ENCODE measurements around the gene PHGDH.
"Not testable (repeated sequence)": the region's sequence is repeated elsewhere in the genome, so short reads cannot be mapped to it uniquely, and the experiment has no call there.

The PHGDH gene

DNA sequence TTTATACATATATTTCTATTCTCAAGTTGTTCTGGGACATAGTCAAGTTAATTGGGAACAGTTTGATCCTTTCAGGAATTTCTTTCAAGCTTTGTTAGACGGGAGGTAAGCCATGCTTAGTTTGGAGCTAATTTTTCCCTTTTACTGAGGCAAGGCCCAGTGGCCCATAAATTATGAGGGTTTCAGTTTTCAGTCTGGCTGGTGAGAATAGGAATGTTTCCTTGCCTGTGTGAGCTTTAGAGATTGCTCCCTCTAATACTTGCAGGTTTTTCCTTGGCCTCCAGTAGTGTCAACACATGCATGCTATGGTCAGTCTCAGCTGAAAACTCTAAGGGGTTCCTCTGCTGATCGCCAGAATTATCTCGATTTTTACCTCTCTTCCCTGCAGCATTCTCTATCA lies 14.1 kb upstream of the PHGDH start:
- in situ Hi-C loops (cut with MboI; ENCODE audit: low sequenced_read_pairs): no loop called here

DNA sequence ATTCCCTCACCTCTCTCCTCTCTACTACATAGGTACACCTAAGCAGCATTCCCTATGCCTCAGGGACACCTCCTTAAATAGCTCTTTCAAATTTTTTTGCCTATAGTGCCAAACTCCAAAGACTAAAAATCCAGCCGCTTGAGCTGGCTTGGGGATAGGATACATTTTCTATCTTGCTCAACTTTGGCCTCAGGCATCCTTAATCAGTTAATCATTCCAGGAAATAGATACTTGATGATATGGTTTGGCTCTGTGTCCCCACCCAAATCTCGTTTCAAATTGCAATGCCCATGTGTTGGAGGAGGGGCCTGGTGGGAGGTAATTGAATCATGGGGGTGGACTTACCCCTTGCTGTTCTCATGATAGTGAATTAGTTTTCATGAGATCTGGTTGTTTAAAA lies 11.4 kb upstream of the PHGDH start:
- in situ Hi-C loops (cut with MboI; ENCODE audit: low sequenced_read_pairs): no loop called here

DNA sequence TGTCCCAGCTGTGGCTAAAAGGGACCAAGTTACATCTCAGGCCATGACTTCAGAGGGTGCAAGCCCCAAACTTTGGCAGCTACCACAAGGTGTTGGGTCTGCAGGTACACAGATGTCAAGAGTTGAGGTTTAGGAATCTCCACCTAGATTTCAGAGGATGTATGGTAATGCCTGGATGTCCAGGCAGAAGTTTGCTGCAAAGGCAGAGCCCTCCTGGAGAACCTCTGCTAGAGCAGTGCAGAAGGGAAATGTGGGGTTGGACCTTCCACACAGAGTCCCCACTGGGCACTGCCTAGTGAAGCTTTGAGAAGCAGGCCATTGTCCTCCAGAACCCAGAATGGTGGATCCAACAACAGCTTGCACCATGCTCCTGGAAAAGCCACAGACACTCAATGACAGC lies 10.1 kb upstream of the PHGDH start:
- in situ Hi-C loops (cut with MboI; ENCODE audit: low sequenced_read_pairs): no loop called here

DNA sequence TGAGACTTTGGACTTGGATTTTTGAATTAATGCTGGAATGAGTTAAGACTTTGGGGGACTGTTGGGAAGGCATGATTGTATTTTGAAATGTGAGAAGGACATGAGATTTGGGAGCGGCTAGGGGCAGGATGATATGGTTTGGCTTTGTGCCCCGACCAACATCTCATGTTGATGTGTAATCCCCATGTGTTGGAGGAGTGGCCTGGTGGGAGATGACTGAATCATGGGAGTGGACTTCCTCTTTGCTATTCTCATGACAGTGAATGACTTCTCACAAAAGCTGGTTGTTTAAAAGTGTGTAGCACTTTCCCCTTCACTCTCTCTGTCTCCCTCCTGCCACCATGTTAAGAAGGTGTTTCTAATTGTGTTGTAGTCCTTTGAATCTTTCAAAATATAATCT lies 9.3 kb upstream of the PHGDH start:
- in situ Hi-C loops (cut with MboI; ENCODE audit: low sequenced_read_pairs): no loop called here

DNA sequence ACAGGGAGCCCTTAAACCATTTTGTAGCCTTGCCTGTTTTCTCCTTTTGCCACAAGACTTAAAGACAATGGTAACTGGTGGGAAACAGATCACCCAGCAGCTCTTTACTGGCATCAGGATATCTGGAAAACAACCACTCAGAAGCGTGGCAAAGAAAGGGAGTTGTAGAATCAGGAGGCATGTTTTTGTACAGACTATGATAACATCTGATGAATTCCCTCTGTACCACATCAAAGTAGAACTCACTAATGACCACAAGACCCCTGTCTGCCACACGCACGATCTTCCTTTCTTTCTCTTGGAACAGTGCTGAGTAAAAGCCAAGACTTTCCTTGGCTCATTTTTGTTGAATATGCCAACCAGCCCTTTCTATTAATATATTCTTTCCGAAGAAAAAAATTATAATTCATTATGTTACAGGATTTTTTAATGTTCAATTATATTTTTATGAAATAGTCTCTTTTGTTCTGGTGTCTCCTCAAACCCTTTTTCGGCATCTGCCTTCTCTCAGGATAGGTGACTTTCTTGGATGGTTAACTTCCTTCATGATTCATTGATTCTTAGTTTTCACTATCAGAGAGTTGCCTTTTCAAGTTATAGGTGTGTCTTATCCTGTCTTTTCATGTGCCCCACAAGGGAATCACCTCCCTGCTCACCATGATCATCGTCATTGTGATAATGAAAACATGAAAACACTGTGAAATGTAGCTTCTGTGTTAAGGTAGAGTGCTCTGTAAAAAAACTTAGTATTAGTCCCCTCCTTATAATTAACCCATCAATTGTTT lies 7.9 kb upstream of the PHGDH start:
- in situ Hi-C loops (cut with MboI; ENCODE audit: low sequenced_read_pairs): no loop called here

DNA sequence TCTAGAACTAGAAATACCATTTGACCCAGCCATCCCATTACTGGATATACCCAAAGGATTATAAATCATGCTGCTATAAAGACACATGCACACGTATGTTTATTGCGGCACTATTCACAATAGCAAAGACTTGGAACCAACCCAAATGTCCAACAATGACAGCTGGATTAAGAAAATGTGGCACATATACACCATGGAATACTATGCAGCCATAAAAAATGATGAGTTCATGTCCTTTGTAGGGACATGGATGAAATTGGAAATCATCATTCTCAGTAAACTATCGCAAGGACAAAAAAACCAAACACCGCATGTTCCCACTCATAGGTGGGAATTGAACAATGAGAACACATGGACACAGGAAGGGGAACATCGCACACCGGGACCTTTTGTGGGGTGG lies 5.1 kb upstream of the PHGDH start:
- in situ Hi-C loops (cut with MboI; ENCODE audit: low sequenced_read_pairs): not testable (repeated sequence)

DNA sequence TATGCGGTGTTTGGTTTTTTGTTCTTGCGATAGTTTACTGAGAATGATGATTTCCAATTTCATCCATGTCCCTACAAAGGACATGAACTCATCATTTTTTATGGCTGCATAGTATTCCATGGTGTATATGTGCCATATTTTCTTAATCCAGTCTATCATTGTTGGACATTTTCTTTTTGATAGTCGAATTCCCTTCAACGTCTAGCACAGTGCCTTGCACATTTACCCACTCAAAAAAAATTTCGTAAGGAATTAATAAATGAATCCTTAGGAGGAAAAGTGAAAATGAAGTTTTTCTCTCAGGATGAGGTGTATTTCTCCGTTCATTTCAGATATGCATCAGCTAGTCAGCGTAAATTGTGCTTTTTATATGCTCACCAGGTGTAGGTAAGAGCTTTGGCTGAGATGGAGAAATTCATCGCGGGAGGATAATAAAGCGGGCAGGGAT lies 354 bp upstream of the PHGDH start:
- in situ Hi-C loops (cut with MboI; ENCODE audit: low sequenced_read_pairs): not testable (repeated sequence)

DNA sequence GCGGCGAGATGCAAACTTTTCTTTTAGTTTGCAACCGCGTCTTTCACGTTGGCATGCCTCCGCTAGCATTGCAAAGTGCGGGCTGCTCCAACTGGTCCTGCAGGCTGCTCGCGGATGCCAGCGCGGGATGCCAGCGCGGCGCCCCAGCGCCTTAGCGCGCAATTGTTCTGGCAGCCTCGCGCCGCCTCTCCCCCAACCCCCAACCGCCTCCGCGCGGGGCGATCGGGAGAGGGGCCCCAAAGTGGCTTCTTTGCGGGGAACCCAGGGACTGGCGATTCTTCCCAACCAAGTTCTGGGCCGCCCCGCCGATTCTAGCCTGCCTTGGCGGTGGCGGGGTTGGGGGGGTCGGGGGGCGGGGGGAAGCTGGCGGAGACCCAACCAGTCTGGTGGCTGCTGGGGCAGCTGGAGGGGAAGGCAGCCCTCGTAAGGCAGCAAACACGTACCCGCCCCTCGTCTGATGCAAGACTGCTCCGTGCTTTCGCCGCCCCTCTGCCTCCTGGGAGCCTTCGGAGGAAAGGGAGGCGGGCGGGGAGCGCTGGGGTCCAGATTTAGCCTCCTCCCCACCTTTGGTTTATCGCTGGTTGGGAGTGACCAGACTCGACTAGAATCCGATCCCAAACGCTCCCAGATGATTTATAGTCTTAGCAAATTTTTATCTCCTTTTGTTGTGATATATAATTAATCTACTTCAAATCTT lies 756 bp downstream of the PHGDH start:
- in situ Hi-C loops (cut with MboI; ENCODE audit: low sequenced_read_pairs): no loop called here

DNA sequence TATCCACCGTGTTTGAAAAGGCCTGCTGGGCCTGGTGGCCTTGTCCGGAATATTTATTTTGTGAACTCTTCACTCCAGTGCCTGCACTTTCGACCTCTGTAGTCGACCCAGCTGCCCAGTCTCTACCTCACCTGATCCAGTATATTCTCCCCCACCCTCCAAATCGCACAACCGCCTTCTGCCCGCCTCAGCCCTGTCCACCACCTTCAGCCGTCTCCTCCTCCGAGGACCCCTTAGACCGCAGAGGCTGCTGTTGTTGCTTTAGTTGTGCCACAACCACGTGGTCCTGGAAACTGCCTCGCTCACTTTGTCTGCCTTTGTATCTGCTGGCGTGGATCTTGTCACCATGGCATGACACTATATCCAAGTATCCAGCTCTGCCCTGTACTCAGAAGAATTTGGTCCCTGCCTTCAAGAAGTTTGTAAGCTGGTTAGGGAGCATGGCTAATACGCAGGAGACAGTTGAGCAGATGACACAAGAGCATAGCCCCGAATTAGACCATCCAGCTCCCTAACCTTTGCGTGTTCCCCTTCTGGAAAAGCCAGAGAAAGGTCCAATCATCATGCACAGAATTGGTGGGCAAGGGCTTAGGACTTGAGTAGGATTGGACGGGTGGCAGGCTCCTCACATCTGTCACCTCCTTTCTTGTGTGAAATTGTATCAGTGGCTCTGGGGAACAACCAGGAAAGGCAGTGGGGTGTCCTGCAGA lies 1.5 kb downstream of the PHGDH start:
- in situ Hi-C loops (cut with MboI; ENCODE audit: low sequenced_read_pairs): no loop called here

DNA sequence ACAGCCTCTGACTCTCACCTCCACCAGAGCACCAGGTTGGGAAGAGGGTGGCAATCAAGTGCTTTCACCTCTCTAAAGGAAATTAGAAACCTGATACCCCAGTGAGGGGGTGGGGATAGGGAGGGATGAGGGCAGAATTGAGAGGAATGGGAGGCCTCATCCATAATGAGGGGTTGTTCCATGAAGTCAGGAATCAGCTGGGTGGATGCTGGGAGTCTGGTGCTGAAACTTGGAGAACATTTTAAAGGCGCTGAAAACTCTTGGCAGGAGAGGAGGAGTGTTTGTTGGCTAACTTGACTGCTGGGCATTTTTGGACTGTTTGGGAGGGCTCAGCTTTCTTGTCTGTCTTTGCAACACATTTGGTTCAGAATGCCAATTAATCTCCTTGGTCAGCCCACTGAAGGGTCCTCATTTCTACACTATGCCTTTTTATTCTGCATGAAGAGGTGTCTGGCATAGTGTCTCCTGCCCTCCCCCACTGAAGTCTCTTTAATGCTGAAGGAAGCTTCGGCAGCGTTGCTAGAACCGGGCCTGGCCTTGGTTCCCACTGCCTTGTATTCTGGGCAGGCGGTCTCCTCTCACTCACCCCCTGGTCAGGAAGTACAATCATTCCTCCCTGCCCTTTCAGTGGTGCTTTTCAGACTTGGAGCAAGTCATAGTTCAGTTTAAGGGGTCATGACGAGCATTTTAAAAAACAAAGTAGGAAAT lies 2.2 kb downstream of the PHGDH start:
- in situ Hi-C loops (cut with MboI; ENCODE audit: low sequenced_read_pairs): no loop called here

DNA sequence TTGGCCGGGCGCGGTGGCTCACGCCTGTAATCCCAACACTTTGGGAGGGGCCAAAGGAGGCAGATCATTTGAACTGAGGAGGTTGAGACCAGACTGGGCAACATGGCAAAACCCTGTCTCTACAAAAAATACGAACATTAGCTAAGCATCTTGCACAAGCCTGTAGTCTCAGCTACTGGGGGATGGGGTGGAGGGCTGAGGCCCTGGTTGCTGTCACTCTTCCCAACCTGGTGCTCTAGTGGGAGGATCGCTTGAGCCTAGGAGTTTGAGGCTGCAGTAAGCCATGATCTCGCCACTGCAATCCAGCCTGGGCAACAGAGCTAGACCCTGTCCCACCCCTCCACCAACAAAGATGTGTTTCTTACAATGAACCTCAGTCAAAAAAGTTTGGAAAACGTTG lies 2.8 kb downstream of the PHGDH start:
- in situ Hi-C loops (cut with MboI; ENCODE audit: low sequenced_read_pairs): no loop called here

DNA sequence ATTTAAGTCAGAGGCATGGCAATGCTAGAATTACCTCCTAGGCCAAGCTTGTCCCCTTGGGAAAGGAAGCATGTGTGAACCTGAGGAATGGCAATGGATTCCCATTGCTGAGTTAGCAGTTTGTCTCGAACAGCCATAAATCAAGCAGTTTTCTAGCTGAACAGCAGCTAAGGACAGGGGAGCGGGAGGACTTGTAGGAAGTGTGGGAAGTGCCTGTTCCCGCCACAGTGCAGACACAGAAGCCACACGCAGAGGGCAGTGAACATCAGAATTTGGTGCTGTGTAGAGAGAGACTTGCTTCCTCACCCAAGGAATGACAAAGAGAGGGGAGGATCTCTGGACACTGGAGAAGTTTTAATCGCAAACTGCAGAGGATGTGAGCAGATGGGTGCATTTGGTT lies 3.8 kb downstream of the PHGDH start:
- in situ Hi-C loops (cut with MboI; ENCODE audit: low sequenced_read_pairs): no loop called here

DNA sequence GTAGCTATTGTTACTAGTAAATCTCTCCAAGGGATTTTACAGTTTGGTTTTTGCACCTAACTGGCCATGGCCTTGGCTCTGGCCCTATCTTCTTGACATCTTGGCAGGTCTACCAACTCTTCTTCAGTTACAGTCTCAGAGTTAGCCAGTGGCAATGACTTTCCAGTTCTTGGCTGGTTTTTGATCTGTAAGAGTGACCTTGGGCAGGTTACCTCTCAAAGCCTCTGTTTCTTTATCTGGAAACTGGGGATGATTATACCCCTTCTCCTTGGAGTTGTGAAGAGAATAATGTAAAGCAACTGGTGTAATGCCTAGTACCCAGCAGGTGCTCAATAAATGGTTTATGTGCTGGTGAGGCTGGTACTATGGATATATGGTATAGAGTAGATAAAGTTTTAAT lies 6.7 kb downstream of the PHGDH start:
- in situ Hi-C loops (cut with MboI; ENCODE audit: low sequenced_read_pairs): no loop called here

DNA sequence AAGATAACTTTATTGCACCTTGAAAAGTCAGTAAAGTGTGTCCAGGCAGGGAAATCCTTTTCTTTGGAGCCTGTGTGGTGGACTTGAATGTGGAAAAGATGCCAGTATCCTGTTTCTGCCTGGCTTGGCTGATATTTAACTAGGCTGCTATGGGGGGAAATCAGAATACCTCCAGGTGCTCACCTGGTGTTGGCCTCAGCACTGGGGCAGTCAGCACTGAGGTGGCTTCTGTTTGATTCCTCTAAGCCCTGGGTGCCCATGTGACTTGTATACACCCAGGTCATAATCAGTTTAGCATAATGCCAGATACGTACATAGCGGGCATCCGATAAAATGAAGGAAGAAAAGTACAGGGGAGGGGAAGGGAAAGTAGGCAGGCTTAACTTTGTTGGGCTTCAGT lies 7.2 kb downstream of the PHGDH start:
- in situ Hi-C loops (cut with MboI; ENCODE audit: low sequenced_read_pairs): no loop called here

DNA sequence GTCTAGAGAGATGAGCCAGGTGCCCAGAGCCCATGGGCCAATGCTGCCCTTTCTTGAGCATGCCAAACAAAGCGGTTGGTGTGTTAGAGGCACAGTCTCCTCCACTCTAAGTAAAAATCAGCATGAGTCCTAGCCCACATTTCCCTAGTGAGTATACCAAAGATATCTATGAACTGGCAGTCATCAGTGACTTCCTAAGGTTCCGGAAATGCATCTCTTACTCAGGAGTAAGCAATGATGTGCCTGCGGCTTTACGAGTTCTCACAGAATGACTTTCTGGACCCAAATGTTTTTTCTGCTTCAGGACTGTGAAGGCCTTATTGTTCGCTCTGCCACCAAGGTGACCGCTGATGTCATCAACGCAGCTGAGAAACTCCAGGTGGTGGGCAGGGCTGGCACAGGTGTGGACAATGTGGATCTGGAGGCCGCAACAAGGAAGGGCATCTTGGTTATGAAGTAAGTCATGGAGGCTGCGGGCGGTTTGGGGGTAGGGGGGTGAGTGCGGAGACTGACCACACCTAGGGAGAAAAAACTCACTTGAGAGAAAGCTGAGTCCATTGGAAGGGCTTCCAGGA lies 9.2 kb downstream of the PHGDH start:
- in situ Hi-C loops (cut with MboI; ENCODE audit: low sequenced_read_pairs): no loop called here

DNA sequence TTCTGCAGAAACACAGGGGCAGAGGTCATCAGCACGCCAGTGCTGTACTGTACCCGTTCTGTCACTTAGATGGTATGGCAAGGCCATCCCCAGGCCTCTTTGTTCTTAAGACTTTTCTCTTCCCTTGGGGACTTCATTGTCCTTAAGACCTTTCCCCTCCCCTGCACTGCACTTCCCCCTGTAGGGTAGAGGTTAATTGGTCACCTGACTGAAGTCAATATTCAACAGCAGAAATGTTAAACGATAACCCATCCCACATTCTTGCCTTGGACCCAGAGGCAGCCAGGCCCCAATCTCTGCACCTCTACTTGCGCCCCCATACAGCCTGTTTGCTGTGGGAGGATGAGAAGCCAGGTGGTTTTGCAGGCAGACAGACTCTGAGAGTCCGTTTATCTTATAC lies 10.2 kb downstream of the PHGDH start:
- in situ Hi-C loops (cut with MboI; ENCODE audit: low sequenced_read_pairs): no loop called here

DNA sequence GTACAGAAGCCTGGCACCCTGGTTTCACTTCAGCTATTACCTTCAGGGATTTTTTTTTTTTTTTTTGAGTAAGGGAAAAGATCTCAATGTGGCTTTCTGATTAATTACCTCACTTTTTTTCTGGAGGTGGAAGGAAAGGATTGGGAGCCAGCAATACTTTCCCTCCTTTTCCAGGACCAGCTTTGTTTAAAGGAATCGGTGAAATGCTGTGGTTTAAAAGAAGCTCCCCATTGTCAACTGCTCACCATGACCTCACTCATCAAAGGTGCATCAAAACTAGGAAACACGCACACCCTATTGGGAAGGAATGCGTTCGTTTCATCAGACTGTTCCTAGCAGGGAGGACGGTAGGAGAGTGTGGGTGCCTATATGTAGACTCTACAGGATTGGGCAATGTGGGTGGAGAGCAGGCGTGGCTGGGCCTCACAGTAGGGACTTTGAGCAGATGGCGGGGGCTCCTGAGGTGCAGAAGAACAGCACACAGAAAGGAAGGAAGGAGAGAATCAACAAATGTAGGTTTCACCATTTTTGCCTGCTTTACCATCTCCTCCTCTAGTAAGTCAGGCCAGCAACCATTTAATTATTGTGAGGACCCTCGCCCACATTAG lies 13.0 kb downstream of the PHGDH start:
- in situ Hi-C loops (cut with MboI; ENCODE audit: low sequenced_read_pairs): no loop called here

DNA sequence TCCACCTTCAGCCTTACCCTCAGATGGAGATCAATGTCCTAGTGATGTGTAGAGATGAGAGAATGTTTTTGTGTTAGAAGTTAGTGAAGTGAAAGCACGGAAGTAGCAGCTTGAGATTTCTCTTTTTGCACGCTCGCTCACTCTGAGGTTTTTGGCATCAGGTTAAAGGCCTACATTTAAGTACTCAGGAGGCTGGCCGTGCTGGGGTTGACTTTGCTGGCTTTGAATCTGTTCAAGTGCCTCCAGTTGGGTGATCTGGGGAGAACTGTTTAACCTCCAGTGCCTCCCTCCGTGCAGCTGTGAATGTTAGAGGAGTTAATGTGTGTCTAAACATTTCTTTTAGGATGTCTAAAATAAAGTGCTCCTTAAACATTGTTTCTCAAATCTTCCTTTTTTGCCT lies 13.9 kb downstream of the PHGDH start:
- in situ Hi-C loops (cut with MboI; ENCODE audit: low sequenced_read_pairs): no loop called here

DNA sequence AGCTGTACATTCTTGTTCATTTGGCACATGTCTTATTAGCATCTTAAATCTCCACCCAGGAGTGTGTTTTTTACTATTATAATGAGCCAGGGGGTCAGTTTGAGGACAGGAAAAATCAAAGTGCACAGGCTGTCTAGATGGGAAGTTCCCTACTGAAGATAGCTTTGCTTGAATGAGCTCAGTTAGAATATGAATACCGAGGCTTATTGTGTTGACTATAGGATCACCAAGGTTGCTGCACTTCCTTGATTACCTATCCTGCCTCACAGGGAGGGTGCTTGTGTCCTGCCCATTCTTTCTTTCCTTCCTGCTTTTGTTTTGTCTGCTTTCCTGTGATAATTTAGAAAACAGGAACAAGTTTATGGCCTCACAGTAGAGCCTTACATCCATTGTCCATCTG lies 16.3 kb downstream of the PHGDH start:
- in situ Hi-C loops (cut with MboI; ENCODE audit: low sequenced_read_pairs): no loop called here

DNA sequence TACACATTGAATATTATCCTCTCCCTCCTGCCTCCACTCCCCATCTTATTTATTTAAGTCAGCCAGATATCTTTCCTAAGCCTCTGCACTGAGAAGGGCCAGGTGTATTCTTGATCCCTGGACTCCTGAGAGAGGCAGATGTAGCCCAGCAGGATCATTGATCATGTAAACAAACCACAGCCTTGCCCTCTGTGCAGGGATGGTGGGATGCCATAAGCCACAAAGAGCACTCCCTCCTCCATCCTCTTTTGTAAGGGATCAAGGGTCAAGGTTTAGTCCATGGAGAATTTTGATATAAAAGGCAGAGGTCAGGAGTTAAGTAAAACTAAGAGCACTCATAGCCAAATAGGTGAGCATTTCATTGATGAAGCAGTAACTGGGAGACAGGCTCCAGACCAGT lies 17.3 kb downstream of the PHGDH start:
- in situ Hi-C loops (cut with MboI; ENCODE audit: low sequenced_read_pairs): no loop called here

DNA sequence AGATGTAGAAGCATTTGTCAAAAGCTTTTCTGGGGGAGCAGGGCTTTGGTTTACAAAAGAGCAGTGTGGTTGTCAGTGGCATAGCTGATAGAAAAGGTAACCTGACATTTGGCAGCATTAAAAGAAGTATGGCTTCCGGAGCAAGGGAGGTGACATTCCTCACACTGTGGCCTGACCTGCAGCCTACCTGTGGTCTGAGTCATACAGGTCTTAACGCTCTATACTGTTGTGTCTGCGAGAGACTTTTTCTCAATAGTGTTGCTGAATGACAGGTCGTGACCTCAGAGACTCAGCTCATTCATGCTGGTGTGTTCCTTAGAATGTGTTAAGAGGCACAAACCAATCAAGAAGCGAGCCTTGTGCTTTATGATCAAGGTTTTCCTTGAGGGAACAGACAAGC lies 19.3 kb downstream of the PHGDH start:
- in situ Hi-C loops (cut with MboI; ENCODE audit: low sequenced_read_pairs): no loop called here

All from hTERT RPE-1 (cell line).